ENCODE results near the gene PLXNA2.

- TF ChIP-seq ZFP30 (CRISPR knock-in tag; IDR thresholded peaks at IDR 0.05) = no peak
- no peak for TF ChIP-seq TSHZ2 (CRISPR knock-in tag; IDR thresholded peaks at IDR 0.05)
- TF ChIP-seq CREB5 (CRISPR knock-in tag; IDR thresholded peaks at IDR 0.05; ENCODE audit: low read depth) = no peak
- no peak for TF ChIP-seq ZFP3 (CRISPR knock-in tag; IDR thresholded peaks at IDR 0.05)
- peak; percentile 34; the same call in 1 of the 2 replicates for TF ChIP-seq RARB (CRISPR knock-in tag; IDR thresholded peaks at IDR 0.05)
- TF ChIP-seq ARNTL (CRISPR knock-in tag; IDR thresholded peaks at IDR 0.05; ENCODE audit: borderline replicate concordance, low read depth) = no peak
- TF ChIP-seq PATZ1 (CRISPR knock-in tag; IDR thresholded peaks at IDR 0.05; ENCODE audit: borderline replicate concordance) = no peak
- no peak for TF ChIP-seq PPARA (CRISPR knock-in tag; IDR thresholded peaks at IDR 0.05; ENCODE audit: borderline replicate concordance)
- TF ChIP-seq CSRNP3 (CRISPR knock-in tag; IDR thresholded peaks at IDR 0.05) = no peak
- no peak for TF ChIP-seq ZC3H10 (CRISPR knock-in tag; IDR thresholded peaks at IDR 0.05)
- TF ChIP-seq ISL1 (CRISPR knock-in tag; IDR thresholded peaks at IDR 0.05) = no peak
- no peak for TF ChIP-seq SNAI2 (CRISPR knock-in tag; IDR thresholded peaks at IDR 0.05)
- no peak for TF ChIP-seq ZNF565 (CRISPR knock-in tag; conservative IDR thresholded peaks at IDR 0.05; ENCODE audit: low read depth)
Measured at GRCh38 chr1:208180421-208180820, 63.8 kb downstream of the PLXNA2 start.
